Testis (tissue), 3 donors: Measurements from ENCODE around the gene SEC31A. TPM values are rescaled to one million over a fixed set of nuclear protein-coding genes. Genes with fewer than 3 reads are reported as not detected.
"Not testable (repeated sequence)": the region's sequence is repeated elsewhere in the genome, so short reads cannot be mapped to it uniquely, and the experiment has no call there.

ENCODE experiments used
- DNase-seq: peaks from one replicate; pipeline ENCODE4 v3.0.0-alpha.2; 2019
- H3K27ac ChIP-seq, 2 donors: fragments of 200-600 bp; sonication (generic); one replicate each; pipeline ENCODE4 v1.5.1; 2019
- H3K27me3 ChIP-seq: fragments of 200-600 bp; sonication (generic); one replicate; pipeline ENCODE4 v1.5.1; 2019
- H3K36me3 ChIP-seq: fragments of 200-600 bp; sonication (generic); one replicate; pipeline ENCODE4 v1.5.1; 2017; ENCODE audit warnings: low read depth; ENCODE audit errors: missing control alignments
- H3K4me1 ChIP-seq: fragments of 200-600 bp; sonication (generic); one replicate; pipeline ENCODE4 v1.5.1; 2019
- H3K4me3 ChIP-seq, 2 donors: fragments of 200-600 bp; sonication (generic); one replicate each; pipeline ENCODE4 v1.5.1; 2017 to 2019
- H3K9me3 ChIP-seq: fragments of 200-600 bp; sonication (generic); one replicate; pipeline ENCODE4 v1.5.1; 2017
- CTCF ChIP-seq, 3 experiments: fragments of 450-650 bp in 2 of 3; fragments of 200-600 bp in 1 of 3; sonication (generic) in 1 of 3; IDR thresholded peaks; one replicate each; pipeline ENCODE4 v1.5.1; 2016 to 2019; ENCODE audit warnings: antibody characterized with exemption in 3 of 3, mild to moderate bottlenecking in 2 of 3, moderate library complexity in 1 of 3
- POLR2A ChIP-seq: fragments of 450-650 bp; IDR thresholded peaks from one replicate; pipeline ENCODE4 v1.6.1; 2017; ENCODE audit warnings: antibody characterized with exemption, mild to moderate bottlenecking, moderate library complexity
- WGBS, 2 donors: methylation state at CpG; one replicate each; pipeline ENCODE4 v1.1.5; 2018; 5-methylcytosine and 5-hydroxymethylcytosine counted together
- intact Hi-C: fragments of 100-400 bp; cut with DNase I; formaldehyde crosslinking; loops from one replicate; pipeline ENCODE4 v1.15.1; 2023; ENCODE audit warnings: low total_unique reads
- polyA plus RNA-seq: library from polyadenylated mRNA; stranded (reverse); fragments of 350-450 nt; fragmentation: Illumina TruSeq; extraction: RNeasy Lipid Tissue Mini Kit (QIAGEN cat#74804); gene quantifications from one replicate; pipeline ENCODE4 v1.2.3, GENCODE V29; 2014; ENCODE audit warnings: low read depth, low replicate concordance; ENCODE audit not compliant: insufficient read depth
- total RNA-seq, 2 donors: library from RNA; depleted of rRNA; stranded (reverse); fragments of >200 nt; gene quantifications; one replicate each; pipeline ENCODE4 v1.2.3, GENCODE V29; 2016

The SEC31A gene
- total and polyA plus RNA-seq, 3 donors from 2014 or later: 131 to 191 (median 168) TPM

GRCh38 chr4:82833696-82834313 is 57.1 kb downstream of the SEC31A start:
- TF ChIP-seq CTCF (IDR thresholded peaks at IDR 0.05) (no peak), POLR2A (no peak)
- intact Hi-C loops: no loop called here
- no peaks in the 10 kb centered on the region for H3K9me3 ChIP-seq
- H3K27me3 ChIP-seq: no peaks in the 10 kb centered on the region
- H3K4me1 ChIP-seq: no peaks in the 10 kb centered on the region
- no peak for DNase-seq
- H3K4me3 ChIP-seq: no peak overlapping the region
- H3K36me3 ChIP-seq: no peaks in the 10 kb centered on the region
- H3K27ac ChIP-seq: no peak overlapping the region
- 53 to 80% methylated on average over 1 of the region's 1 CpG for WGBS, 2 donors

- H3K4me1 ChIP-seq, DNase-seq, H3K36me3 ChIP-seq, H3K27ac ChIP-seq, H3K4me3 ChIP-seq, intact Hi-C loops, H3K9me3 ChIP-seq, H3K27me3 ChIP-seq: not testable (repeated sequence)
- WGBS, 2 donors: 90 to 93% methylated on average over 4 of the region's 4 CpGs
These were observed 57.9 kb downstream of the SEC31A start for GRCh38 chr4:82833060-82833459.

- DNase-seq: no peak
- no peak overlapping the region for H3K4me3 ChIP-seq
- intact Hi-C loops: no loop called here
- no peak overlapping the region for H3K27ac ChIP-seq
- no peaks in the 10 kb centered on the region for H3K36me3 ChIP-seq
- WGBS, 2 donors: 72 to 74% methylated on average over 3 of the region's 3 CpGs
- H3K9me3 ChIP-seq: no peaks in the 10 kb centered on the region
- no peaks in the 10 kb centered on the region for H3K27me3 ChIP-seq
- H3K4me1 ChIP-seq: no peaks in the 10 kb centered on the region
- TF ChIP-seq POLR2A (no peak), CTCF (IDR thresholded peaks at IDR 0.05) (no peak)
These were observed 65.5 kb downstream of the SEC31A start for GRCh38 chr4:82825425-82825824.

- Histone ChIP-seq H3K4me1 (no peaks in the 10 kb centered on the region), H3K27ac (no peak overlapping the region), H3K4me3 (no peak overlapping the region), H3K36me3 (no peaks in the 10 kb centered on the region), H3K9me3 (no peaks in the 10 kb centered on the region), H3K27me3 (no peaks in the 10 kb centered on the region)
- 86 to 95% methylated on average over 5 of the region's 5 CpGs for WGBS, 2 donors
- TF ChIP-seq CTCF (IDR thresholded peaks at IDR 0.05) (no peak), POLR2A (no peak)
- DNase-seq: no peak
- intact Hi-C loops: no loop called here
These were observed 67.9 kb downstream of the SEC31A start for GRCh38 chr4:82823062-82823461.

- Histone ChIP-seq H3K9me3 (no peaks in the 10 kb centered on the region), H3K4me1 (no peaks in the 10 kb centered on the region), H3K4me3 (no peak overlapping the region), H3K27me3 (no peaks in the 10 kb centered on the region), H3K27ac (no peak overlapping the region), H3K36me3 (no peaks in the 10 kb centered on the region)
- intact Hi-C loops: no loop called here
- DNase-seq: no peak
- WGBS, 2 donors: 32 to 42% methylated on average over 2 of the region's 2 CpGs
- TF ChIP-seq CTCF (IDR thresholded peaks at IDR 0.05): no peak
- no peak for TF ChIP-seq POLR2A
These were observed 70.3 kb downstream of the SEC31A start for GRCh38 chr4:82820689-82821088.
